ENCODE measurements around the gene DYSF.

The DYSF gene

GRCh38 chr2:71471276-71471675 lies 17.9 kb downstream of the DYSF start:
- TF ChIP-seq FOXP2 (optimal IDR thresholded peaks at IDR 0.05; ENCODE audit: borderline replicate concordance, extremely low read depth, extremely low read length, insufficient read depth): no peak
- TF ChIP-seq TAF1 (IDR thresholded peaks at IDR 0.05; ENCODE audit: borderline replicate concordance, insufficient read depth, low read length): no peak
- no peak for TF ChIP-seq POLR2AphosphoS5 (IDR thresholded peaks at IDR 0.05; ENCODE audit: low read depth, low read length)
- no peak for TF ChIP-seq REST (IDR thresholded peaks at IDR 0.05; ENCODE audit: insufficient read depth in 1 of 2, low read depth in 2 of 2, low read length in 2 of 2)
- no peak for TF ChIP-seq SIN3A (IDR thresholded peaks at IDR 0.05; ENCODE audit: borderline replicate concordance, insufficient read depth, low read length)

GRCh38 chr2:71472019-71472418 lies 18.7 kb downstream of the DYSF start:
- no peak for TF ChIP-seq POLR2AphosphoS5 (IDR thresholded peaks at IDR 0.05; ENCODE audit: low read depth, low read length)
- no peak for TF ChIP-seq TAF1 (IDR thresholded peaks at IDR 0.05; ENCODE audit: borderline replicate concordance, insufficient read depth, low read length)
- no peak for TF ChIP-seq REST (IDR thresholded peaks at IDR 0.05; ENCODE audit: insufficient read depth in 1 of 2, low read depth in 2 of 2, low read length in 2 of 2)
- no peak for TF ChIP-seq SIN3A (IDR thresholded peaks at IDR 0.05; ENCODE audit: borderline replicate concordance, insufficient read depth, low read length)
- no peak for TF ChIP-seq FOXP2 (optimal IDR thresholded peaks at IDR 0.05; ENCODE audit: borderline replicate concordance, extremely low read depth, extremely low read length, insufficient read depth)

- TF ChIP-seq FOXP2 (optimal IDR thresholded peaks at IDR 0.05; ENCODE audit: borderline replicate concordance, extremely low read depth, extremely low read length, insufficient read depth) (no peak), SIN3A (IDR thresholded peaks at IDR 0.05; ENCODE audit: borderline replicate concordance, insufficient read depth, low read length) (no peak), TAF1 (IDR thresholded peaks at IDR 0.05; ENCODE audit: borderline replicate concordance, insufficient read depth, low read length) (no peak), POLR2AphosphoS5 (IDR thresholded peaks at IDR 0.05; ENCODE audit: low read depth, low read length) (no peak), REST (IDR thresholded peaks at IDR 0.05; ENCODE audit: insufficient read depth in 1 of 2, low read depth in 2 of 2, low read length in 2 of 2) (no peak)
Measured at GRCh38 chr2:71473346-71474031, 20.1 kb downstream of the DYSF start.

- TF ChIP-seq TAF1 (IDR thresholded peaks at IDR 0.05; ENCODE audit: borderline replicate concordance, insufficient read depth, low read length) (no peak), REST (IDR thresholded peaks at IDR 0.05; ENCODE audit: insufficient read depth in 1 of 2, low read depth in 2 of 2, low read length in 2 of 2) (no peak), FOXP2 (optimal IDR thresholded peaks at IDR 0.05; ENCODE audit: borderline replicate concordance, extremely low read depth, extremely low read length, insufficient read depth) (no peak), SIN3A (IDR thresholded peaks at IDR 0.05; ENCODE audit: borderline replicate concordance, insufficient read depth, low read length) (no peak), POLR2AphosphoS5 (IDR thresholded peaks at IDR 0.05; ENCODE audit: low read depth, low read length) (no peak)
Measured at GRCh38 chr2:71474116-71474743, 20.9 kb downstream of the DYSF start.

Data from PFSK-1 (cell line).